SK-N-SH (cell line): ENCODE results near the gene DACH1.

ENCODE experiments used
- MAX ChIP-seq: IDR thresholded peaks from 2 replicates; pipeline ENCODE4 v1.4.0; 2012; ENCODE audit warnings: low read depth
- NRF1 ChIP-seq: IDR thresholded peaks from 2 replicates; pipeline ENCODE4 v1.6.1; 2012; ENCODE audit warnings: low read depth, mild to moderate bottlenecking, low read length
- POLR2AphosphoS5 ChIP-seq: IDR thresholded peaks from 2 replicates; pipeline ENCODE4 v1.6.1; 2012; ENCODE audit warnings: low read depth, low read length
- TF ChIP-seq, protein P1 (sequence below): fragments of 200-600 bp; sonication (generic); IDR thresholded peaks from 2 replicates; pipeline ENCODE4 v1.6.1; 2017; ENCODE audit warnings: antibody characterized with exemption, mild to moderate bottlenecking, moderate library complexity

DNA sequence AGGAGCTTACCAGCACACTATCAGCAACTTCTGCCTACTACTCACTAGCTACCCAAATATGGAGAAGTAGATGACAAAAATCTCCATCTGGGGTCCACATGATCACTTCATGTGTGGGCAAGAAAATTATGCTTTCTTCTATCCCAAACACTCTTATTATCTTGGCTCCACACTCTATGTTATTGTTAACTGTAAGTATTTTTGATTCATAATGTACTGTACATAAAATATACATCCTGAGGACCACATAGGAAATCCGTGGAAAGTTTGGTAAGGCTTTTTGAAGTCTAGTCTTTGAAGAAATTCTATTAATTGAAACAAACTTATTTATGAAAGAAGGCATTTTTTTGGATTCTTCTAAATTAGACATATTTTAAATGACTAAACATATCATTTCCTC, 378.8 kb downstream of the DACH1 start:
- TF ChIP-seq, protein P1, sequence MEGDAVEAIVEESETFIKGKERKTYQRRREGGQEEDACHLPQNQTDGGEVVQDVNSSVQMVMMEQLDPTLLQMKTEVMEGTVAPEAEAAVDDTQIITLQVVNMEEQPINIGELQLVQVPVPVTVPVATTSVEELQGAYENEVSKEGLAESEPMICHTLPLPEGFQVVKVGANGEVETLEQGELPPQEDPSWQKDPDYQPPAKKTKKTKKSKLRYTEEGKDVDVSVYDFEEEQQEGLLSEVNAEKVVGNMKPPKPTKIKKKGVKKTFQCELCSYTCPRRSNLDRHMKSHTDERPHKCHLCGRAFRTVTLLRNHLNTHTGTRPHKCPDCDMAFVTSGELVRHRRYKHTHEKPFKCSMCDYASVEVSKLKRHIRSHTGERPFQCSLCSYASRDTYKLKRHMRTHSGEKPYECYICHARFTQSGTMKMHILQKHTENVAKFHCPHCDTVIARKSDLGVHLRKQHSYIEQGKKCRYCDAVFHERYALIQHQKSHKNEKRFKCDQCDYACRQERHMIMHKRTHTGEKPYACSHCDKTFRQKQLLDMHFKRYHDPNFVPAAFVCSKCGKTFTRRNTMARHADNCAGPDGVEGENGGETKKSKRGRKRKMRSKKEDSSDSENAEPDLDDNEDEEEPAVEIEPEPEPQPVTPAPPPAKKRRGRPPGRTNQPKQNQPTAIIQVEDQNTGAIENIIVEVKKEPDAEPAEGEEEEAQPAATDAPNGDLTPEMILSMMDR = no peak
- no peak for TF ChIP-seq MAX
- TF ChIP-seq POLR2AphosphoS5 = no peak
- no peak for TF ChIP-seq NRF1
